Heart right ventricle (tissue), 16 donors: Measurements from ENCODE around the gene ANKRD39. TPM values are rescaled to one million over a fixed set of nuclear protein-coding genes. Genes with fewer than 3 reads are reported as not detected.

Experiments
- ATAC-seq, 8 donors: fragments of 200-7000 bp; cut with Tn5 transposase; one replicate each; pipeline ENCODE4 v1.9.1; 2020; ENCODE audit warnings: mild to moderate bottlenecking in 8 of 8, moderate library complexity in 8 of 8, moderate number of reproducible peaks in 1 of 8
- DNase-seq, 2 donors: peaks; one replicate each; pipeline ENCODE4 v3.0.0-alpha.2; 2020
- H3K27ac ChIP-seq, 10 donors: fragments of 200-600 bp; sonication (generic) in 2 of 10; one replicate each; pipeline versions ENCODE4 v1.5.0 to v1.8.0; 2020 to 2022; ENCODE audit warnings: mild to moderate bottlenecking in 3 of 10
- H3K27me3 ChIP-seq, 7 donors: fragments of 200-600 bp; one replicate each; pipeline ENCODE4 v1.8.0; 2021 to 2022; ENCODE audit warnings: mild to moderate bottlenecking in 2 of 7
- H3K36me3 ChIP-seq, 9 donors: fragments of 200-600 bp; sonication (generic) in 1 of 9; one replicate each; pipeline versions ENCODE4 v1.5.0 to v1.8.0; 2020 to 2022; ENCODE audit warnings: mild to moderate bottlenecking in 2 of 9
- H3K4me1 ChIP-seq, 9 donors: fragments of 200-600 bp; sonication (generic) in 1 of 9; one replicate each; pipeline versions ENCODE4 v1.5.0 to v1.8.0; 2020 to 2022; ENCODE audit warnings: mild to moderate bottlenecking in 4 of 9
- H3K4me3 ChIP-seq, 10 donors: fragments of 200-600 bp; sonication (generic) in 2 of 10; one replicate each; pipeline versions ENCODE4 v1.5.0 to v1.8.0; 2020 to 2022; ENCODE audit warnings: mild to moderate bottlenecking in 7 of 10, moderate library complexity in 2 of 10
- H3K9me3 ChIP-seq, 11 donors: fragments of 200-600 bp in 10 of 11; sonication (generic) in 2 of 11; one replicate each; pipeline versions ENCODE4 v1.5.0 to v1.8.0; 2013 to 2022; ENCODE audit warnings: mild to moderate bottlenecking in 2 of 11, control low read depth in 1 of 11, moderate library complexity in 1 of 11
- CTCF ChIP-seq, 9 donors: fragments of 200-600 bp; sonication (generic) in 2 of 9; IDR thresholded peaks; one replicate each; pipeline versions ENCODE4 v1.5.0 to v1.8.0; 2021 to 2022; ENCODE audit warnings: antibody characterized with exemption in 9 of 9, mild to moderate bottlenecking in 5 of 9, moderate library complexity in 1 of 9
- WGBS, 2 donors: extraction: QIAGEN DNeasy Blood & Tissue Kit; methylation state at CpG; one replicate each; pipeline ENCODE4 v1.1.7; 2013; ENCODE audit warnings: inconsistent platforms in 1 of 2; 5-methylcytosine and 5-hydroxymethylcytosine counted together
- intact Hi-C, 10 donors: fragments of 100-400 bp; cut with DNase I; formaldehyde crosslinking; loops; one replicate each; pipeline versions ENCODE4 v1.11.1 to v1.14.2; 2022
- polyA plus RNA-seq, 2 donors: library from polyadenylated mRNA; stranded (reverse); fragments of 200-250 nt; gene quantifications; one replicate each; pipeline ENCODE4 v1.2.3, GENCODE V29; 2013
- total RNA-seq, 10 donors: library from RNA; stranded (reverse); fragmentation: NEBNext Ultra II Directional in 3 of 10; extraction: Animal tissue kit (Norgen Biotek cat#: 25700) in 3 of 10; gene quantifications; one replicate each; pipeline versions ENCODE4 v1.2.1 to v1.2.4, GENCODE V29; 2021 to 2023
- donor health status: Arrhythmogenic right ventricular cardiomyopathy.
- donor health status: ischemic (EF 13 %, LVEDD 7.1; RV severe dilation, severe dysfunction).
- donor health status: healthy with polysubstance abuse.
- donor health status: DM: no; HTN: yes; CAD: no.
- donor health status: DM: no; HTN: no; CAD: no.
- donor health status: ischemic (EF 25% LVEDD 6.9; RV normal size, moderate dysfunction).
- donor health status: ischemic (EF 25% LVEDD 5.7; RV mildly dilated, moderate dysfunction).
- donor health status: healthy.
- donor health status: DM: yes; HTN: yes; CAD: no.
- donor health status: Ischemic cardiomyopathy.
- donor health status: ischemic (EF 35%, LVEDD 5.7; RV mildly dilated, moderate dysfunction).
- donor health status: nonischemic (EF 11% LVEDD 7.7; RV severe dilation, severe dysfunction).
- donor health status: DM: yes; HTN: yes; CAD: no.
- donor health status: PGD.
- donor health status: ischemic (EF 29% LVEDD 5.4; RV normal size, mild dysfunction).
- donor health status: nonischemic (EF 23%, LVEDD 6.1; RV moderate dilation, normal function).

Gene ANKRD39
- total and polyA plus RNA-seq, 12 donors = 14.2 to 26.5 (median 16.4) TPM

- Histone ChIP-seq H3K4me1 (peaks cover 0 to 51% (median 14%) of the 10 kb centered on the region in 9 donors), H3K27ac (no peak overlapping the region), H3K27me3 (no peaks in the 10 kb centered on the region), H3K36me3 (peaks cover 0 to 65% (median 0%) of the 10 kb centered on the region in 9 donors), H3K4me3 (peak overlapping the region in 1 of 10 donors; percentile 18), H3K9me3 (no peaks in the 10 kb centered on the region)
- DNase-seq (peak in 1 of 2 donors; percentile 57), ATAC-seq (peak in 3 of 8 donors; percentile 16 to 35 (median 28))
- intact Hi-C loops = no loop called here
- 44 to 54% methylated on average over 40 to 42 of the region's 42 CpGs for WGBS, 2 donors
- TF ChIP-seq CTCF (IDR thresholded peaks at IDR 0.05) = no peak
Observed at GRCh38 chr2:96839293-96839874, 18.4 kb downstream of the ANKRD39 start.

- intact Hi-C loops = no loop called here
- TF ChIP-seq CTCF (IDR thresholded peaks at IDR 0.05) = no peak
Observed at GRCh38 chr2:96838345-96839292, 19.2 kb downstream of the ANKRD39 start.

GRCh38 chr2:96837575-96837974 lies 20.2 kb downstream of the ANKRD39 start:
- Histone ChIP-seq H3K4me1 (peaks cover 3 to 42% (median 21%) of the 10 kb centered on the region in 9 donors), H3K27ac (no peak overlapping the region), H3K9me3 (no peaks in the 10 kb centered on the region), H3K36me3 (peaks cover 0 to 83% (median 7%) of the 10 kb centered on the region in 9 donors), H3K4me3 (no peak overlapping the region), H3K27me3 (no peaks in the 10 kb centered on the region)
- ATAC-seq (no peak), DNase-seq (no peak)
- intact Hi-C loops = no loop called here
- WGBS, 2 donors = 86 to 89% methylated on average over 9 of the region's 9 CpGs
- TF ChIP-seq CTCF (IDR thresholded peaks at IDR 0.05) = no peak

More at GRCh38 chr2:96838345-96839292, 19.2 kb downstream of the ANKRD39 start:
- Histone ChIP-seq H3K27me3 (no peaks in the 10 kb centered on the region), H3K9me3 (no peaks in the 10 kb centered on the region), H3K27ac (no peak overlapping the region), H3K36me3 (peaks cover 0 to 72% (median 0%) of the 10 kb centered on the region in 9 donors), H3K4me3 (no peak overlapping the region), H3K4me1 (peaks cover 0 to 45% (median 14%) of the 10 kb centered on the region in 9 donors)
- DNase-seq (no peak), ATAC-seq (peak in 1 of 8 donors; percentile 5)
- 88 to 90% methylated on average over 23 of the region's 23 CpGs for WGBS, 2 donors

DNA sequence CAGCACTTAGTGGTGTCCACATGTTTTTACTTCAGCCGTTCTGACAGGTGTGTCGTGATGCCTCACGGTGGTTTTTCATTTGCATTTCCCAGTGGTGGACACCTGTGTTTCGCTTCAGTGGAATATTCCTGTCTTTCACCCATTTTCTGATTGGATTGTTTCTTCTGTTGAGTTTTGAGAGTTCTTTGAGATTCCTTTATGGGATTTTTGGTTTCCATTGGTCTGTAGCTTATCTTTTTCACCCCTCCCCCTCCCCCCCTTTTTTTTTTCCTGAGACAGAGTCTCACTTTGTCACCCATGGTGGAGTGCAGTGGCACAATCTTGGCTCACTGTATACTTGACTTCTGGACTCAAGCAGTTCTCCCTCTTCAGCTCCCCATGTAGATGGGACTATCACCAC lies 22.0 kb downstream of the ANKRD39 start:
- H3K27ac ChIP-seq = no peak overlapping the region
- DNase-seq (no peak), ATAC-seq (no peak)
- TF ChIP-seq CTCF (IDR thresholded peaks at IDR 0.05) = no peak
- intact Hi-C loops = no loop called here
- no peak overlapping the region for H3K4me3 ChIP-seq
- no peaks in the 10 kb centered on the region for H3K27me3 ChIP-seq
- H3K36me3 ChIP-seq = peaks cover 0 to 97% (median 13%) of the 10 kb centered on the region in 9 donors
- H3K4me1 ChIP-seq = peaks cover 3 to 51% (median 21%) of the 10 kb centered on the region in 9 donors
- H3K9me3 ChIP-seq = no peaks in the 10 kb centered on the region
- 85 to 94% methylated on average over 4 of the region's 4 CpGs for WGBS, 2 donors
